Ascending aorta (tissue), 2 donors: ENCODE measurements around the gene IGFBP5. TPM values are rescaled to one million over a fixed set of nuclear protein-coding genes. Genes with fewer than 3 reads are reported as not detected.

ENCODE experiments used
- DNase-seq, 2 donors: peaks; one replicate each; pipeline ENCODE4 v3.0.0-alpha.2; 2019; ENCODE audit warnings: low spot score in 2 of 2
- H3K27ac ChIP-seq, 2 donors: fragments of 200-600 bp; sonication (generic); one replicate each; pipeline ENCODE4 v1.5.1; 2016 to 2017; ENCODE audit warnings: mild to moderate bottlenecking in 1 of 2
- H3K27me3 ChIP-seq: fragments of 200-600 bp; sonication (generic); one replicate; pipeline ENCODE4 v1.5.1; 2017
- H3K36me3 ChIP-seq, 2 donors: fragments of 200-600 bp; sonication (generic); one replicate each; pipeline ENCODE4 v1.5.1; 2016
- H3K4me1 ChIP-seq, 2 donors: fragments of 200-600 bp; sonication (generic); one replicate each; pipeline ENCODE4 v1.5.1; 2016 to 2017; ENCODE audit warnings: mild to moderate bottlenecking in 1 of 2
- H3K4me3 ChIP-seq, 2 donors: fragments of 200-600 bp; sonication (generic); one replicate each; pipeline ENCODE4 v1.5.1; 2016 to 2017; ENCODE audit warnings: mild to moderate bottlenecking in 1 of 2
- H3K9me3 ChIP-seq, 2 donors: fragments of 200-600 bp; sonication (generic); one replicate each; pipeline ENCODE4 v1.5.1; 2016
- intact Hi-C: fragments of 100-400 bp; cut with DNase I; formaldehyde crosslinking; loops from one replicate; pipeline ENCODE4 v1.15.1; 2023
- total RNA-seq: library from RNA; depleted of rRNA; stranded (reverse); fragments of >200 nt; gene quantifications from one replicate; pipeline ENCODE4 v1.1.0, GENCODE V29; 2016
- TF ChIP-seq, protein P1 (sequence below), 3 experiments: fragments of 200-600 bp in 2 of 3; fragments of 450-650 bp in 1 of 3; sonication (generic) in 2 of 3; IDR thresholded peaks; one replicate each; pipeline ENCODE4 v1.5.1; 2016 to 2019; ENCODE audit warnings: antibody characterized with exemption in 3 of 3, mild to moderate bottlenecking in 1 of 3, moderate library complexity in 1 of 3

Gene IGFBP5
- total RNA-seq, 1 donor from 2014 or later = 1,280 TPM

DNA sequence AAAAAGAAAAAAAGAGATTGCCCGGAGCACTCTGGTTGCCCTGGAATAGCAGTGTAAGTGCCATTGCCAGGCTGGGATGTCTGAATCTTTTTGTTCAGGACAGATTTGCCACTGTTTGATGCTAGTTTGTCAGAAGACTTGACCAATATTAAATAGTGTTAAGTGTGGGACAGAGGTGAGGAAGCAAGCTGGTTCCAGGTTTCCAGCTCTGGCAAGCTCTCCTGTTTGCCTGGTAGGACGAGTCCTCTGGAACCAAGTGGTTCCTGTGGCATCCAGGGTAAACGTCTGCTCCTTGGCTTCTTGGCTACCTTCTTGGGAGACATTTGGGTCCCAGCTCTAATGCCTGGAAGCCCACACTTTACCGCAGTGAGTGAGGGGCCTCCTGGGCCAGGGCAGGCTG is 20.8 kb upstream of the IGFBP5 start:
- H3K27ac ChIP-seq = no peak overlapping the region
- H3K4me3 ChIP-seq = no peak overlapping the region
- no peak for DNase-seq
- TF ChIP-seq, protein P1, sequence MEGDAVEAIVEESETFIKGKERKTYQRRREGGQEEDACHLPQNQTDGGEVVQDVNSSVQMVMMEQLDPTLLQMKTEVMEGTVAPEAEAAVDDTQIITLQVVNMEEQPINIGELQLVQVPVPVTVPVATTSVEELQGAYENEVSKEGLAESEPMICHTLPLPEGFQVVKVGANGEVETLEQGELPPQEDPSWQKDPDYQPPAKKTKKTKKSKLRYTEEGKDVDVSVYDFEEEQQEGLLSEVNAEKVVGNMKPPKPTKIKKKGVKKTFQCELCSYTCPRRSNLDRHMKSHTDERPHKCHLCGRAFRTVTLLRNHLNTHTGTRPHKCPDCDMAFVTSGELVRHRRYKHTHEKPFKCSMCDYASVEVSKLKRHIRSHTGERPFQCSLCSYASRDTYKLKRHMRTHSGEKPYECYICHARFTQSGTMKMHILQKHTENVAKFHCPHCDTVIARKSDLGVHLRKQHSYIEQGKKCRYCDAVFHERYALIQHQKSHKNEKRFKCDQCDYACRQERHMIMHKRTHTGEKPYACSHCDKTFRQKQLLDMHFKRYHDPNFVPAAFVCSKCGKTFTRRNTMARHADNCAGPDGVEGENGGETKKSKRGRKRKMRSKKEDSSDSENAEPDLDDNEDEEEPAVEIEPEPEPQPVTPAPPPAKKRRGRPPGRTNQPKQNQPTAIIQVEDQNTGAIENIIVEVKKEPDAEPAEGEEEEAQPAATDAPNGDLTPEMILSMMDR (IDR thresholded peaks at IDR 0.05) = no peak
- H3K4me1 ChIP-seq = peaks cover 3 to 19% of the 10 kb centered on the region in 2 donors
- intact Hi-C loops = no loop called here
- no peaks in the 10 kb centered on the region for H3K9me3 ChIP-seq
- no peaks in the 10 kb centered on the region for H3K27me3 ChIP-seq
- H3K36me3 ChIP-seq = no peaks in the 10 kb centered on the region

DNA sequence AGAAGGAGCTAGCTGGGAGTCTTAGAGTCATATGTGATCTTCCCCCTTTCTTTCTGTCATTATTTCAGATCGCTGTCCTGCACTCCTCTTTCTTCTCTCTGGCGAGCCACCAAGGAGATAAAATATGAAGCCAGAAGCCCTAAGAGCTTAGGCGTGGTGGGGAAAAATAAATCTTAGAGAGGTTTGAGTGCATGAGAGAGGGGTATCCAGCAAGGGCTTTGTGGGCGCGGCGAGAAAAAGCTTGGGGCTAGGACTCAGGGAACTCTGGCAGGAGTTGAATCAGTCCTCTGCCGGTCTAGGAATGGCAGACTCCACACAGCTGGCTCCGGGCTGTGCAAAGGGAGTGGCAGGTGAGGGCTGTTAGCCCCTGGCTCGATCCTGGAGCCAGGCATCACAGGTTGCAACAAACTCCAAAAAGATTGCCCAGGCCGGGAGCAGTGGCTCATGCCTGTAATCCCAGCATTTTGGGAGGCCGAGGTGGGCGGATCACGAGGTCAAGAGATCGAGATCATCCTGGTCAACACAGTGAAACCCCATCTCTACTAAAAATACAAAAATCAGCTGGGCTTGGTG is 20.1 kb upstream of the IGFBP5 start:
- TF ChIP-seq, protein P1 (IDR thresholded peaks at IDR 0.05) = no peak
- H3K27me3 ChIP-seq = no peaks in the 10 kb centered on the region
- intact Hi-C loops = no loop called here
- H3K9me3 ChIP-seq = no peaks in the 10 kb centered on the region
- DNase-seq = no peak
- no peak overlapping the region for H3K4me3 ChIP-seq
- H3K27ac ChIP-seq = no peak overlapping the region
- H3K36me3 ChIP-seq = no peaks in the 10 kb centered on the region
- peaks cover 7 to 23% of the 10 kb centered on the region in 2 donors for H3K4me1 ChIP-seq

DNA sequence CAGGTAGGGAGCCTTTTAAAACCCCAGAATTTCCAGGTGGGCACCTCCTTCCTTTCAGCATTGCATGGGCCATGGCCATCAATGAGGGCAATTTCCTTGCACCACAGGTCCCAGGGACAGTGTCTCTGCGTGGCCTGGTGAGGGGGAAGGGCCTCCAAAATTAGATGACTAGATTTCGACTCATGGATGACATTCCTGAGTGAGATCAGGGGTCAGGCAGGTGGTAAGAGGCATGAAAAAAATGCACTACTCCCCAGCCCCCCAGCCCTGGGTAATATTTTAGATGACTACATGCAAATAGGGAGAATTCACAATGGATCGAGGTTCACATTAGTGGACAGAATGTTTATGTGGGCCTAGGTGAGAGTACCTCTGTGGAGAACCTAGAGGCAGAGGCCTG is 19.0 kb upstream of the IGFBP5 start:
- Histone ChIP-seq H3K4me3 (no peak overlapping the region), H3K9me3 (no peaks in the 10 kb centered on the region), H3K27ac (peak overlapping the region; percentile 60 to 75), H3K36me3 (no peaks in the 10 kb centered on the region), H3K4me1 (peaks cover 7 to 26% of the 10 kb centered on the region in 2 donors), H3K27me3 (no peaks in the 10 kb centered on the region)
- DNase-seq = no peak
- intact Hi-C loops = loop anchor here (5.0 kb wide), 1 partner anchor 258 kb away; no protein-coding TSS in a partner anchor
- TF ChIP-seq, protein P1 (IDR thresholded peaks at IDR 0.05) = no peak

DNA sequence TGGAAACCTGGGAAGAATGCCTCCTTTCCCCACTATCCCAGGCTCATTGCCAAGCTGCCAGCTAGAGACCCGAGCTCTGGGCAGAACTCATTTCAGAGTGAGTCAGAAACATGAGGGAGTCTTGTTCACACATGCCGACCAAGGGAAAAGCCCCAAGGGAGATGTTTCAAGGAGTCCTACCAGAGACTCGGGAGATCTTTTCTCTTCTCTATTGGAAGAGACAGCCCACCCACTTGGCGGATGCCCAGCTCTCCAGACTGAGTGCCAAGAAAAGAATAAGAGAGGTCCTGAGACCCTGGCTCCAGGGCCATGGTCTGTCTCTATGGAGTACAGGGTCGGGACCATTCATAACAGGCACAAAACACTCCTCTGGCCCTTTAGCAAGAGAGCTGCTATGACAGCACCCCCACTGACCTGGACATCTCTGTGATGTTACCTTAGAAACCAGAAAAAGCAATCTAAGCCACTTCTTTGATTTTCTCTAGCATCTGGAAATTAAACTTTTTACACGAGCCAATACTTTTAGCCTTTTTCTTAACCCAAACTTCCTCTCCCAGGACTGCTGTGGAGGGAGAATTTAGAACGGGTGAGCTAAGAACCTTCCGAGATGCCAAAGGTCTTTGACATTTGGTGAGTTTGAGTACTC is 18.5 kb upstream of the IGFBP5 start:
- DNase-seq = peak; percentile 36 to 89
- Histone ChIP-seq H3K4me3 (no peak overlapping the region), H3K9me3 (no peaks in the 10 kb centered on the region), H3K36me3 (no peaks in the 10 kb centered on the region), H3K27me3 (no peaks in the 10 kb centered on the region), H3K27ac (peak overlapping the region; percentile 60 to 75), H3K4me1 (peaks cover 7 to 26% of the 10 kb centered on the region in 2 donors)
- intact Hi-C loops = loop anchor here (5.0 kb wide), 1 partner anchor 258 kb away; no protein-coding TSS in a partner anchor
- TF ChIP-seq, protein P1 (IDR thresholded peaks at IDR 0.05) = no peak

DNA sequence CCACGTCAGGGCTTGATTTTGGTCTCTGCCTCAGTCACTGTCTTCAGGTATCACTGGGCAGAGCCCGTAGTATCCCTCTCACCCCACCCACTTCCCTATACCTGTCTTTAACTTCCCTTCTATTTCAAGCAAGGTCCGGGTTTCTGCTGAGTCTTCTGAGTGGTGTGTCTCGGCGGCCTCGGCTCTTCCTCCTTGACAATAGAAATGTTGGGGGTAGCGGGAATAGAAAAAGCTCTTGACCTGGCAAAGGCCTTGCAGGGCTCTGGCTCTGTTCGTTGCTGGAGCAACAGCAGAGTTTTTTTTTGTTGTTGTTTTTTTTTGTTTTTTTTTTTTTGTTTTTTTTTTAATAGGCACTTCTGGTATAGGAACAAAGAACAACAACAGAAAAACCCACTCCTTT is 16.0 kb upstream of the IGFBP5 start:
- intact Hi-C loops = loop anchor here (2.0 to 5.0 kb wide), 2 partner anchors 81 to 261 kb away; no protein-coding TSS in a partner anchor
- H3K36me3 ChIP-seq = no peaks in the 10 kb centered on the region
- no peaks in the 10 kb centered on the region for H3K27me3 ChIP-seq
- peak overlapping the region in 1 of 2 donors; percentile 27 for H3K4me3 ChIP-seq
- TF ChIP-seq, protein P1 (IDR thresholded peaks at IDR 0.05) = no peak
- DNase-seq = no peak
- H3K9me3 ChIP-seq = no peaks in the 10 kb centered on the region
- H3K27ac ChIP-seq = peak overlapping the region; percentile 76 to 77
- peaks cover 7 to 26% of the 10 kb centered on the region in 2 donors for H3K4me1 ChIP-seq
